Lung (tissue), 16 donors: Measurements from ENCODE around the gene RBX1. TPM values are rescaled to one million over a fixed set of nuclear protein-coding genes. Genes with fewer than 3 reads are reported as not detected.

Experiments used
- ATAC-seq: fragments of 200-7000 bp; cut with Tn5 transposase; one replicate; pipeline ENCODE4 v1.9.1; 2020; ENCODE audit warnings: moderate number of reproducible peaks; ENCODE audit not compliant: insufficient read depth, low FRiP score
- DNase-seq, 3 donors: peaks; one replicate each; pipeline ENCODE4 v3.0.0-alpha.2; 2013 to 2017
- H3K27ac ChIP-seq, 2 donors: one replicate each; pipeline ENCODE4 v1.5.1; 2013; ENCODE audit warnings: mild to moderate bottlenecking in 2 of 2, moderate library complexity in 2 of 2, control low read depth in 1 of 2, inconsistent platforms in 1 of 2, low read depth in 1 of 2, low read length in 1 of 2
- H3K27me3 ChIP-seq, 3 donors: one replicate each; pipeline ENCODE4 v1.5.1; 2013; ENCODE audit warnings: low read length in 2 of 3; ENCODE audit not compliant: control insufficient read depth in 3 of 3, insufficient read depth in 3 of 3
- H3K36me3 ChIP-seq, 4 donors: one replicate each; pipeline ENCODE4 v1.5.1; 2013; ENCODE audit warnings: low read length in 4 of 4, mild to moderate bottlenecking in 1 of 4, moderate library complexity in 1 of 4; ENCODE audit not compliant: control insufficient read depth in 4 of 4, insufficient read depth in 4 of 4
- H3K4me1 ChIP-seq, 5 donors: one replicate each; pipeline ENCODE4 v1.5.1; 2013; ENCODE audit warnings: low read length in 5 of 5, mild to moderate bottlenecking in 2 of 5, moderate library complexity in 1 of 5; ENCODE audit not compliant: control insufficient read depth in 5 of 5, insufficient read depth in 5 of 5
- H3K4me3 ChIP-seq: one replicate; pipeline ENCODE4 v1.5.1; 2013; ENCODE audit warnings: mild to moderate bottlenecking, control low read depth, moderate library complexity
- H3K9ac ChIP-seq, 2 donors: one replicate each; pipeline ENCODE4 v1.5.1; 2013; ENCODE audit warnings: low read length in 2 of 2, control low read depth in 1 of 2; ENCODE audit not compliant: insufficient read depth in 1 of 2
- H3K9me3 ChIP-seq, 4 donors: one replicate each; pipeline ENCODE4 v1.5.1; 2013; ENCODE audit warnings: low read length in 3 of 4, mild to moderate bottlenecking in 1 of 4, moderate library complexity in 1 of 4; ENCODE audit not compliant: control insufficient read depth in 4 of 4, insufficient read depth in 3 of 4
- CTCF ChIP-seq: IDR thresholded peaks from 2 replicates; pipeline ENCODE4 v1.5.1; 2012; ENCODE audit warnings: mild to moderate bottlenecking; ENCODE audit errors: control extremely low read depth, extremely low read depth
- WGBS, 2 donors: extraction: QIAGEN DNeasy Blood & Tissue Kit; methylation state at CpG; one replicate each; pipeline ENCODE4 v1.1.7; 2013; 5-methylcytosine and 5-hydroxymethylcytosine counted together
- long read RNA-seq, 5 donors: transcript quantifications; one replicate each; lab custom pipeline, GENCODE V29; 2026
- polyA plus RNA-seq, 2 donors: library from polyadenylated mRNA; stranded (reverse); fragments of 200-250 nt; gene quantifications; one replicate each; pipeline ENCODE4 v1.2.1, GENCODE V29; 2013
- total RNA-seq, 2 donors: library from RNA; depleted of rRNA in 1 of 2; stranded (reverse); fragments of >200 nt in 1 of 2; gene quantifications; one replicate each; pipeline ENCODE4 v1.2.1, GENCODE V29; 2014 to 2021
- donor health status: control.
- donor health status: control.
- donor health status: Bipolar disorder and iron deficiency.
- donor health status: healthy.
- donor health status: DM: yes; HTN: yes; CAD: no.

Gene RBX1
- total RNA-seq: 10 to 100 TPM; 44.8 to 55.8 TPM
- 100 to 1,000 TPM in 1 of 2 donors, 10 to 100 TPM in 1; 72.2 to 144 TPM for polyA plus RNA-seq
- long read RNA-seq, donor 1, transcript RBX1-202 (2 exons, 1,871 nt): minor isoform, 14 of 104 reads
- long read RNA-seq, donor 1, transcript RBX1-201 (5 exons, 1,188 nt): major isoform, 90 of 104 reads
- long read RNA-seq, donor 1, partial matches to known transcripts: 0 of 104 reads
- long read RNA-seq, donor 1, other reads (novel, unspliced or antisense): 0 of 104 reads
- long read RNA-seq, donor 2, transcript RBX1-201 (5 exons, 1,188 nt): major isoform, 51 of 56 reads
- long read RNA-seq, donor 2, partial matches to known transcripts: 0 of 56 reads
- long read RNA-seq, donor 2, other reads (novel, unspliced or antisense): 0 of 56 reads
- long read RNA-seq, donor 3, transcript RBX1-201 (5 exons, 1,188 nt): major isoform, 63 of 75 reads
- long read RNA-seq, donor 3, partial matches to known transcripts: 10 of 75 reads
- long read RNA-seq, donor 3, other reads (novel, unspliced or antisense): 0 of 75 reads
- long read RNA-seq, donor 4, transcript RBX1-201 (5 exons, 1,188 nt): major isoform, 57 of 95 reads
- long read RNA-seq, donor 4, transcript RBX1-202 (2 exons, 1,871 nt): minor isoform, 6 of 95 reads
- long read RNA-seq, donor 4, partial matches to known transcripts: 31 of 95 reads
- long read RNA-seq, donor 4, other reads (novel, unspliced or antisense): 0 of 95 reads
- long read RNA-seq, donor 5, transcript RBX1-201 (5 exons, 1,188 nt): major isoform, 134 of 177 reads
- long read RNA-seq, donor 5, transcript RBX1-202 (2 exons, 1,871 nt): minor isoform, 8 of 177 reads
- long read RNA-seq, donor 5, partial matches to known transcripts: 23 of 177 reads
- long read RNA-seq, donor 5, other reads (novel, unspliced or antisense): 11 of 177 reads

DNA sequence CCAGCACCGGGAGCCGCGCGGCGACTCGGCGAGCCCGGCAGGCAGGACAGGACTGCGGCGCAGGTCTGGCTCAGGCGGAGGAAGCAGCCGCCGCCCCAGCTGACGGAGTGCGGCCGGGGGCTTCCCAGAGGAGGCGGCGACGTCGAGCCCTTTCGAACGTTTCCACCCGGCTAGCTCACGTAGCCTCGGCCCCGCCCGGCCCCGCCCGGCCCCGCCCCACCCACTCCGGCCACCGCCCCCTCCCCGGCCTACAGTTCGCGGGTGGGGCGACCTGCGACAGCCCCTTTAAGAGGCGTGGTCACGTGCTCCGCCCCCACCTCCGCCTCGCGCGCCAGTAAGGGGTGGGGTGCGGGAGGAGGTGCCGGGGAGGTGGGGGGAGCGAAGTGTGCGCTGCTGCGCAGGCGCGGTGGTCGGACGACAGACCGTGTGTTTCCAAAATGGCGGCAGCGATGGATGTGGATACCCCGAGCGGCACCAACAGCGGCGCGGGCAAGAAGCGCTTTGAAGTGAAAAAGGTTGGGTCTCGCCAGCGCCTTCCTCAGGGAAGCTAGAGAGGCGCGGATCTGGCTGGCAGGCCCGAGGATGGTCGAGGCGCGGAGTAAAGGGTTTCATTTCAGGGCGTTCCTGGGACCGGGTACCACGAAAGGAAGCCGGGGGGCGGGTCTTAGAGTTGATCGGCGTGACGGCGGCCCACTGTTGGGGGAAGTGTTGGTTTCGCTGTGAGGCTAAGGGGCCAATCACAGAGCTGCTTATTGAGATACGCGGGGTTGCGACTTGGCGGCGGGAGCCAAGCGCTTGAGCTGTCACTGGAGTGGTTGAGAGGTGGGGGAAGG lies at the start of gene RBX1:
Gene RBX1, plus strand, starts transcription at position 417 of the 833 bp plus-strand sequence. Its CDS starts 21 bp downstream, at position 438.
- TF ChIP-seq CTCF: no peak
- peak within 1 kb of the TSS; percentile 94 to 95 for H3K9ac ChIP-seq
- DNase-seq (peak; percentile 99), ATAC-seq (peak; percentile 93)
- H3K4me1 ChIP-seq: peaks cover 0 to 16% (median 5%) of the 10 kb centered on the region in 5 donors
- peak within 1 kb of the TSS; percentile 86 for H3K4me3 ChIP-seq
- peaks cover 6 to 11% (median 7%) of the 10 kb centered on the region in 4 donors for H3K36me3 ChIP-seq
- H3K27ac ChIP-seq: peak within 1 kb of the TSS; percentile 95 to 99
- 0 to 1% methylated on average over 59 to 86 of the region's 86 CpGs for WGBS, 2 donors
- no peaks in the 10 kb centered on the region for H3K27me3 ChIP-seq
- H3K9me3 ChIP-seq: no peaks in the 10 kb centered on the region

- Histone ChIP-seq H3K4me1 (no peaks in the 10 kb centered on the region), H3K4me3 (no peak overlapping the region), H3K9ac (no peak overlapping the region), H3K27me3 (no peaks in the 10 kb centered on the region), H3K27ac (no peak overlapping the region), H3K36me3 (peaks cover 5 to 11% (median 7%) of the 10 kb centered on the region in 4 donors), H3K9me3 (no peaks in the 10 kb centered on the region)
- ATAC-seq (no peak), DNase-seq (no peak)
- no peak for TF ChIP-seq CTCF
- WGBS, 2 donors: 92 to 96% methylated on average over 1 of the region's 1 CpG
These were observed 47.1 kb upstream of the RBX1 start for GRCh38 chr22:40904101-40904500.

- ATAC-seq (no peak), DNase-seq (no peak)
- WGBS, 2 donors: 97% methylated on average over 6 of the region's 6 CpGs
- H3K36me3 ChIP-seq: peaks cover 5 to 17% (median 10%) of the 10 kb centered on the region in 4 donors
- H3K27ac ChIP-seq: no peak overlapping the region
- H3K27me3 ChIP-seq: no peaks in the 10 kb centered on the region
- H3K4me1 ChIP-seq: peaks cover 0 to 6% (median 3%) of the 10 kb centered on the region in 5 donors
- no peak for TF ChIP-seq CTCF
- no peaks in the 10 kb centered on the region for H3K9me3 ChIP-seq
- H3K9ac ChIP-seq: no peak overlapping the region
- H3K4me3 ChIP-seq: no peak overlapping the region
These were observed 42.3 kb upstream of the RBX1 start for GRCh38 chr22:40908895-40909294.
